Gastrocnemius medialis (tissue), 4 donors: ENCODE data around the gene MCCC2.

Experiments
- POLR2A ChIP-seq, 2 donors: fragments of 450-650 bp; IDR thresholded peaks; one replicate each; pipeline ENCODE4 v1.6.1; 2017; ENCODE audit warnings: antibody characterized with exemption in 2 of 2, mild to moderate bottlenecking in 2 of 2, moderate library complexity in 2 of 2
- TF ChIP-seq, protein P1 (sequence below), 5 experiments: fragments of 450-650 bp in 3 of 5; fragments of 200-600 bp in 2 of 5; sonication (generic) in 2 of 5; IDR thresholded peaks in 4 of 5; conservative IDR thresholded peaks in 1 of 5; 1 replicate in 4 of 5; 2 replicates in 1 of 5; pipeline ENCODE4 v1.5.1; 2016 to 2019; ENCODE audit warnings: antibody characterized with exemption in 5 of 5, mild to moderate bottlenecking in 3 of 5, moderate library complexity in 3 of 5

DNA sequence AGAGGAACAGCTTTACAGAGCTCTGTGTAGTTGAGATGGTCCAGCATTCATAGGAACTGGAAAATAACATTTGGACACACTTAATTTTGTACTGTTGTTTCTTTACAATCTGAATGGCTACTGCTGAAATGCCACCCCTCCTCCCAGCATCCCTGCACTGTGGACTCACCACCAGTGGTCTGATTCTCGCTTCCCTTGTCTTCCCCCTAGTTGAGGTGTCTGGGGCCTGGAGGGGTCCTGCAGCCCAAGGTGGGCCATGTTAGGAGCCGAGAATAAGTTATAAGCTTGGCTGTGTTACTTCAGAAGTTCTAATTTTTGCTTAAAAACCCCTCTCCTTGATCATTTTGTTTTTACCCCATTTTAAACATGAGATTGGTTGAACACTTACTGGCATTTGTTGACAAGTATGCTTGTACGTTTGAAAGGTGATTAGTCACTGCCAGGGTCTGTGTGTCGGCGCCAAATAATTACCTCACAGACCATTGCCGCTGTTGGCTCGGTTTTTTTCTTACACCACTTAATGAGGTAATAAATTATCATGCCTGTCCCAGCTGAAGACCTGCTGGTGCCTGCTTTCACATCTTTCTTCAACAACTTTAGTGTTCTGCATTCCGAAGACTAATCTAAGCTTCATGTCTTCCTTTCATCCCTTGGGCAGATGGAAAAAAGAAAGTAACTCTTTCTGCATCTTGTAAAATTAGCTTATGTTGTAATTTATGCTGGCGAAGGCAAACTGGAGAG lies 65.8 kb downstream of the MCCC2 start:
- TF ChIP-seq, protein P1, sequence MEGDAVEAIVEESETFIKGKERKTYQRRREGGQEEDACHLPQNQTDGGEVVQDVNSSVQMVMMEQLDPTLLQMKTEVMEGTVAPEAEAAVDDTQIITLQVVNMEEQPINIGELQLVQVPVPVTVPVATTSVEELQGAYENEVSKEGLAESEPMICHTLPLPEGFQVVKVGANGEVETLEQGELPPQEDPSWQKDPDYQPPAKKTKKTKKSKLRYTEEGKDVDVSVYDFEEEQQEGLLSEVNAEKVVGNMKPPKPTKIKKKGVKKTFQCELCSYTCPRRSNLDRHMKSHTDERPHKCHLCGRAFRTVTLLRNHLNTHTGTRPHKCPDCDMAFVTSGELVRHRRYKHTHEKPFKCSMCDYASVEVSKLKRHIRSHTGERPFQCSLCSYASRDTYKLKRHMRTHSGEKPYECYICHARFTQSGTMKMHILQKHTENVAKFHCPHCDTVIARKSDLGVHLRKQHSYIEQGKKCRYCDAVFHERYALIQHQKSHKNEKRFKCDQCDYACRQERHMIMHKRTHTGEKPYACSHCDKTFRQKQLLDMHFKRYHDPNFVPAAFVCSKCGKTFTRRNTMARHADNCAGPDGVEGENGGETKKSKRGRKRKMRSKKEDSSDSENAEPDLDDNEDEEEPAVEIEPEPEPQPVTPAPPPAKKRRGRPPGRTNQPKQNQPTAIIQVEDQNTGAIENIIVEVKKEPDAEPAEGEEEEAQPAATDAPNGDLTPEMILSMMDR (IDR thresholded peaks at IDR 0.05 in 4 of 5, conservative IDR thresholded peaks at IDR 0.05 in 1 of 5) = no peak
- TF ChIP-seq POLR2A (IDR thresholded peaks at IDR 0.05) = no peak
